Activated T-cell treated with anti-CD3 and anti-CD28 coated beads, Interleukin-2, amount 50 U/mL, for 24 hours (primary cell): ENCODE results near the gene MTAP.
A peak's percentile ranks its signal among the peaks of the same experiment; 100 is the strongest.
"Not testable (repeated sequence)": the region's sequence is repeated elsewhere in the genome, so short reads cannot be mapped to it uniquely, and the experiment has no call there.

ENCODE experiments used
- DNase-seq: peaks from one replicate; pipeline ENCODE4 v3.0.0-alpha.2; 2020
- H3K27ac Mint-ChIP-seq: 2 replicates; pipeline ENCODE4 v1.8.0; 2020; ENCODE audit warnings: mild to moderate bottlenecking, mixed read lengths
- H3K27me3 Mint-ChIP-seq: 2 replicates; pipeline ENCODE4 v1.8.0; 2020; ENCODE audit warnings: mixed read lengths
- H3K36me3 Mint-ChIP-seq: 2 replicates; pipeline ENCODE4 v1.8.0; 2020; ENCODE audit warnings: low read depth, mixed read lengths
- H3K4me1 Mint-ChIP-seq: 2 replicates; pipeline ENCODE4 v1.8.0; 2020; ENCODE audit warnings: low read depth, mixed read lengths
- H3K4me3 Mint-ChIP-seq: 2 replicates; pipeline ENCODE4 v1.8.0; 2020; ENCODE audit warnings: mild to moderate bottlenecking, moderate library complexity, mixed read lengths
- H3K9me3 Mint-ChIP-seq: 2 replicates; pipeline ENCODE4 v1.8.0; 2020; ENCODE audit warnings: mixed read lengths

MTAP gene

GRCh38 chr9:21941337-21941995, 139.0 kb downstream of the MTAP start:
- H3K27me3 Mint-ChIP-seq: peaks cover 26% of the 10 kb centered on the region
- no peak overlapping the region for H3K4me3 Mint-ChIP-seq
- DNase-seq: no peak
- no peaks in the 10 kb centered on the region for H3K4me1 Mint-ChIP-seq
- no peak overlapping the region for H3K27ac Mint-ChIP-seq
- no peaks in the 10 kb centered on the region for H3K9me3 Mint-ChIP-seq
- H3K36me3 Mint-ChIP-seq: no peaks in the 10 kb centered on the region

GRCh38 chr9:21943464-21943863, 141.0 kb downstream of the MTAP start:
- Mint-ChIP-seq H3K27ac (no peak overlapping the region), H3K4me1 (no peaks in the 10 kb centered on the region), H3K36me3 (no peaks in the 10 kb centered on the region), H3K4me3 (no peak overlapping the region), H3K9me3 (no peaks in the 10 kb centered on the region), H3K27me3 (peaks cover 26% of the 10 kb centered on the region)
- no peak for DNase-seq

GRCh38 chr9:21945606-21946005, 143.2 kb downstream of the MTAP start:
- H3K4me3 Mint-ChIP-seq: no peak overlapping the region
- H3K9me3 Mint-ChIP-seq: no peaks in the 10 kb centered on the region
- no peaks in the 10 kb centered on the region for H3K4me1 Mint-ChIP-seq
- no peaks in the 10 kb centered on the region for H3K36me3 Mint-ChIP-seq
- DNase-seq: no peak
- no peak overlapping the region for H3K27ac Mint-ChIP-seq
- H3K27me3 Mint-ChIP-seq: peaks cover 33% of the 10 kb centered on the region

GRCh38 chr9:21958833-21959232, 156.4 kb downstream of the MTAP start:
- Mint-ChIP-seq H3K27ac (no peak overlapping the region), H3K4me1 (no peaks in the 10 kb centered on the region), H3K9me3 (peaks cover 5% of the 10 kb centered on the region), H3K4me3 (no peak overlapping the region), H3K36me3 (peaks cover 2% of the 10 kb centered on the region), H3K27me3 (peaks cover 43% of the 10 kb centered on the region)
- no peak for DNase-seq

GRCh38 chr9:21959268-21959667, 156.8 kb downstream of the MTAP start:
- H3K36me3 Mint-ChIP-seq, H3K9me3 Mint-ChIP-seq, H3K27ac Mint-ChIP-seq, H3K4me1 Mint-ChIP-seq, DNase-seq, H3K4me3 Mint-ChIP-seq: not testable (repeated sequence)
- peaks cover 44% of the 10 kb centered on the region for H3K27me3 Mint-ChIP-seq

GRCh38 chr9:21961569-21961968, 159.1 kb downstream of the MTAP start:
- Mint-ChIP-seq H3K36me3 (peaks cover 2% of the 10 kb centered on the region), H3K4me3 (no peak overlapping the region), H3K4me1 (peaks cover 18% of the 10 kb centered on the region), H3K27me3 (peaks cover 66% of the 10 kb centered on the region), H3K27ac (no peak overlapping the region), H3K9me3 (peaks cover 5% of the 10 kb centered on the region)
- DNase-seq: no peak

GRCh38 chr9:21964925-21965385, 162.5 kb downstream of the MTAP start:
- Mint-ChIP-seq H3K36me3 (peaks cover 7% of the 10 kb centered on the region), H3K4me1 (peaks cover 29% of the 10 kb centered on the region), H3K27me3 (peaks cover 95% of the 10 kb centered on the region), H3K4me3 (peak overlapping the region; percentile 59), H3K9me3 (peaks cover 19% of the 10 kb centered on the region), H3K27ac (peak overlapping the region; percentile 50)
- DNase-seq: peak; percentile 64

GRCh38 chr9:21965401-21965951, 163.0 kb downstream of the MTAP start:
- Mint-ChIP-seq H3K4me3 (peak overlapping the region; percentile 59), H3K27ac (peak overlapping the region; percentile 50)

GRCh38 chr9:21966140-21966851, 163.9 kb downstream of the MTAP start:
- Mint-ChIP-seq H3K4me1 (peaks cover 31% of the 10 kb centered on the region), H3K27ac (no peak overlapping the region), H3K9me3 (peaks cover 25% of the 10 kb centered on the region), H3K4me3 (no peak overlapping the region), H3K36me3 (peaks cover 8% of the 10 kb centered on the region), H3K27me3 (peaks cover 98% of the 10 kb centered on the region)
- DNase-seq: no peak

More at GRCh38 chr9:21965401-21965951, 163.0 kb downstream of the MTAP start:
- Mint-ChIP-seq H3K4me1 (peaks cover 29% of the 10 kb centered on the region), H3K9me3 (peaks cover 24% of the 10 kb centered on the region), H3K36me3 (peaks cover 8% of the 10 kb centered on the region), H3K27me3 (peaks cover 95% of the 10 kb centered on the region)
- no peak for DNase-seq

- no peak overlapping the region for H3K27ac Mint-ChIP-seq
- H3K9me3 Mint-ChIP-seq: peaks cover 25% of the 10 kb centered on the region
- H3K27me3 Mint-ChIP-seq: peaks cover 98% of the 10 kb centered on the region
- peaks cover 8% of the 10 kb centered on the region for H3K36me3 Mint-ChIP-seq
- H3K4me1 Mint-ChIP-seq: peaks cover 31% of the 10 kb centered on the region
- no peak overlapping the region for H3K4me3 Mint-ChIP-seq
- DNase-seq: no peak
Measured at GRCh38 chr9:21967169-21967568, 164.7 kb downstream of the MTAP start.

GRCh38 chr9:21967702-21968101, 165.3 kb downstream of the MTAP start:
- Mint-ChIP-seq H3K36me3 (peaks cover 8% of the 10 kb centered on the region), H3K4me1 (peaks cover 31% of the 10 kb centered on the region)

GRCh38 chr9:21968331-21969010, 166.0 kb downstream of the MTAP start:
- H3K27me3 Mint-ChIP-seq: peaks cover 98% of the 10 kb centered on the region
- H3K9me3 Mint-ChIP-seq: peaks cover 21% of the 10 kb centered on the region
- H3K4me3 Mint-ChIP-seq: no peak overlapping the region
- DNase-seq: no peak
- peaks cover 31% of the 10 kb centered on the region for H3K4me1 Mint-ChIP-seq
- peaks cover 7% of the 10 kb centered on the region for H3K36me3 Mint-ChIP-seq
- H3K27ac Mint-ChIP-seq: peak overlapping the region; percentile 22

More at GRCh38 chr9:21967702-21968101, 165.3 kb downstream of the MTAP start:
- no peak for DNase-seq
- Mint-ChIP-seq H3K27ac (no peak overlapping the region), H3K9me3 (peaks cover 23% of the 10 kb centered on the region), H3K4me3 (no peak overlapping the region), H3K27me3 (peaks cover 98% of the 10 kb centered on the region)

- H3K4me3 Mint-ChIP-seq: no peak overlapping the region
- peaks cover 33% of the 10 kb centered on the region for H3K4me1 Mint-ChIP-seq
- peak overlapping the region; percentile 22 for H3K27ac Mint-ChIP-seq
- peaks cover 98% of the 10 kb centered on the region for H3K27me3 Mint-ChIP-seq
- H3K9me3 Mint-ChIP-seq: peaks cover 21% of the 10 kb centered on the region
- peaks cover 6% of the 10 kb centered on the region for H3K36me3 Mint-ChIP-seq
- DNase-seq: no peak
Measured at GRCh38 chr9:21969011-21969940, 166.8 kb downstream of the MTAP start.
